Amygdala (tissue), 56 donors: ENCODE data around the gene UGT1A10.

Experiments used
- DNase-seq, 56 donors: peaks; one replicate each; lab custom pipeline; 2025; lab: John Stamatoyannopoulos, UW

Gene UGT1A10

GRCh38 chr2:233768076-233768475, 131.8 kb downstream of the UGT1A10 start:
- DNase-seq, result no peak

GRCh38 chr2:233769260-233769659, 133.0 kb downstream of the UGT1A10 start:
- no peak for DNase-seq

- no peak for DNase-seq
Measured at GRCh38 chr2:233772153-233772552, 135.9 kb downstream of the UGT1A10 start.

GRCh38 chr2:233772583-233772982, 136.3 kb downstream of the UGT1A10 start:
- no peak for DNase-seq

GRCh38 chr2:233773854-233774253, 137.6 kb downstream of the UGT1A10 start:
- DNase-seq, result no peak

GRCh38 chr2:233775414-233775813, 139.2 kb downstream of the UGT1A10 start:
- no peak for DNase-seq

GRCh38 chr2:233778030-233778429, 141.8 kb downstream of the UGT1A10 start, which contains the start of gene MROH2A:
TSS of gene MROH2A (plus strand) at chr2:233778330. CDS start at chr2:233779359, 1,029 bp downstream.
- no peak for DNase-seq

GRCh38 chr2:233779722-233780121, 143.5 kb downstream of the UGT1A10 start:
- DNase-seq, result no peak

- no peak for DNase-seq
Measured at GRCh38 chr2:233780771-233781170, 144.5 kb downstream of the UGT1A10 start.

GRCh38 chr2:233789554-233789953, 153.3 kb downstream of the UGT1A10 start:
- DNase-seq, result no peak

GRCh38 chr2:233791151-233791882, 155.1 kb downstream of the UGT1A10 start:
- DNase-seq, result no peak

GRCh38 chr2:233791883-233792329, 155.7 kb downstream of the UGT1A10 start:
- DNase-seq, result no peak

- DNase-seq, result no peak
Measured at GRCh38 chr2:233792720-233793119, 156.5 kb downstream of the UGT1A10 start.

GRCh38 chr2:233793465-233794127, 157.3 kb downstream of the UGT1A10 start:
- DNase-seq, result no peak

- DNase-seq, result no peak
Measured at GRCh38 chr2:233794128-233794658, 157.9 kb downstream of the UGT1A10 start.

- no peak for DNase-seq
Measured at GRCh38 chr2:233795735-233796171, 159.5 kb downstream of the UGT1A10 start.

GRCh38 chr2:233796254-233796653, 160.0 kb downstream of the UGT1A10 start:
- DNase-seq, result peak in 1 of 56 donors; percentile 15

GRCh38 chr2:233798335-233799086, 162.3 kb downstream of the UGT1A10 start:
- no peak for DNase-seq

GRCh38 chr2:233799087-233799665, 162.9 kb downstream of the UGT1A10 start:
- no peak for DNase-seq

- no peak for DNase-seq
Measured at GRCh38 chr2:233799716-233800115, 163.5 kb downstream of the UGT1A10 start.
